Activated CD8-positive, alpha-beta memory T cell treated with anti-CD3 and anti-CD28 coated beads for 48 hours (primary cell): ENCODE results near the gene HMG20B.

Experiments
- DNase-seq, 3 experiments: peaks; one replicate each; pipeline ENCODE4 v3.0.0-alpha.2; 2020; ENCODE audit warnings: low read depth in 2 of 3, low spot score in 2 of 3

The HMG20B gene

GRCh38 chr19:3618811-3619630 lies 46.3 kb downstream of the HMG20B start:
- DNase-seq: no peak

- DNase-seq: no peak
These were observed 46.9 kb downstream of the HMG20B start for GRCh38 chr19:3619631-3620012.

GRCh38 chr19:3620145-3620816 lies 47.5 kb downstream of the HMG20B start:
- DNase-seq: no peak

- DNase-seq: no peak
These were observed 48.2 kb downstream of the HMG20B start for GRCh38 chr19:3620817-3621547.

GRCh38 chr19:3621689-3622088 lies 48.9 kb downstream of the HMG20B start:
- DNase-seq: no peak

- no peak for DNase-seq
These were observed 49.5 kb downstream of the HMG20B start for GRCh38 chr19:3622224-3622623.

GRCh38 chr19:3623716-3624115 lies 51.0 kb downstream of the HMG20B start:
- DNase-seq: no peak

GRCh38 chr19:3625996-3626472 lies 53.3 kb downstream of the HMG20B start:
- no peak for DNase-seq

GRCh38 chr19:3626473-3627350 lies 54.0 kb downstream of the HMG20B start, which contains the start of gene CACTIN:
Gene CACTIN (minus strand): TSS chr19:3626790. CDS start chr19:3626762, 28 bp downstream.
- peak; percentile 93 to 96 (median 95) for DNase-seq

GRCh38 chr19:3627351-3627723 lies 54.6 kb downstream of the HMG20B start:
- DNase-seq: no peak
